A549 (cell line): ENCODE results near the gene HSD11B1L. TPM values are rescaled to one million over a fixed set of nuclear protein-coding genes. Genes with fewer than 3 reads are reported as not detected.

Experiments
- ATAC-seq, 2 experiments: fragments of 200-7000 bp in 1 of 2; fragments of >200 bp in 1 of 2; cut with Nextera tagmentation in 1 of 2; cut with Tn5 transposase in 1 of 2; 3 replicates each; pipeline versions ENCODE4 v1.8.0 to v1.9.1; 2018 to 2020; ENCODE audit warnings: mild to moderate bottlenecking in 1 of 2, moderate library complexity in 1 of 2
- CTCF ChIA-PET: fragments of 300-600 bp; sonication (Branson Sonifier 250); formaldehyde crosslinking; extraction: SDS; loops from one replicate; lab custom pipeline; 2021; ENCODE audit warnings: antibody characterized with exemption, inconsistent platforms; lab: Yijun Ruan, JAX
- POLR2A ChIA-PET: fragments of 350-600 bp; formaldehyde crosslinking; extraction: SDS; loops from one replicate; lab custom pipeline; 2021; ENCODE audit warnings: antibody characterized with exemption, inconsistent platforms; lab: Yijun Ruan, JAX
- DNase-seq, 2 experiments: peaks; one replicate each; pipeline versions ENCODE4 v3.0.0 to v3.0.0-alpha.2; 2011 to 2016; ENCODE audit warnings: low read depth in 1 of 2, low spot score in 1 of 2
- FAIRE-seq: peaks from 2 replicates; lab custom pipeline; 2011; peaks lifted over from hg19 to GRCh38; lab: Jason Lieb, UNC
- H3K27ac ChIP-seq, 2 experiments: fragments of >200 bp; sonication (Bioruptor Twin); formaldehyde crosslinking; 3 replicates each; pipeline ENCODE4 v1.5.1; 2016 to 2017
- H3K4me1 ChIP-seq: fragments of >200 bp; sonication (Bioruptor Twin); formaldehyde crosslinking; 3 replicates; pipeline ENCODE4 v1.6.1; 2016
- H3K4me2 ChIP-seq: fragments of >200 bp; sonication (Bioruptor Twin); formaldehyde crosslinking; 3 replicates; pipeline ENCODE4 v1.6.1; 2016
- H3K4me3 ChIP-seq: fragments of >200 bp; sonication (Bioruptor Twin); formaldehyde crosslinking; 3 replicates; pipeline ENCODE4 v1.5.1; 2016
- H3K9me3 ChIP-seq: fragments of >200 bp; sonication (Bioruptor Twin); formaldehyde crosslinking; 3 replicates; pipeline ENCODE4 v1.6.1; 2016
- CBX2 ChIP-seq: fragments of 200-600 bp; sonication (generic); IDR thresholded peaks from 2 replicates; pipeline ENCODE4 v1.6.1; 2016; ENCODE audit warnings: low read depth, mild to moderate bottlenecking, borderline replicate concordance
- E2F6 ChIP-seq: IDR thresholded peaks from 2 replicates; pipeline ENCODE4 v1.6.1; 2012; ENCODE audit warnings: low read depth, borderline replicate concordance
- EHF ChIP-seq: fragments of 250-450 bp; sonication (Bioruptor Pico); IDR thresholded peaks from 2 replicates; pipeline ENCODE4 v1.5.0; 2020; ENCODE audit warnings: mild to moderate bottlenecking
- EP300 ChIP-seq, 2 experiments: fragments of >200 bp; sonication (Bioruptor Twin); formaldehyde crosslinking; IDR thresholded peaks; 2 replicates in 1 of 2; 3 replicates in 1 of 2; pipeline ENCODE4 v1.6.1; 2016 to 2017
- ESRRA ChIP-seq: fragments of 150-350 bp; IDR thresholded peaks from 2 replicates; pipeline ENCODE4 v1.6.1; 2014; ENCODE audit warnings: mild to moderate bottlenecking, low read length, borderline replicate concordance
- HOXB13 ChIP-seq: fragments of 250-450 bp; sonication (Bioruptor Pico); IDR thresholded peaks from 2 replicates; pipeline ENCODE4 v1.5.0; 2020; ENCODE audit warnings: low read depth, mild to moderate bottlenecking, moderate library complexity
- NR3C1 ChIP-seq: fragments of >200 bp; sonication (Bioruptor Twin); formaldehyde crosslinking; IDR thresholded peaks from 3 replicates; pipeline ENCODE4 v1.6.1; 2017
- PHF8 ChIP-seq: fragments of 200-600 bp; sonication (generic); IDR thresholded peaks from 2 replicates; pipeline ENCODE4 v1.6.1; 2016; ENCODE audit warnings: low read depth, mild to moderate bottlenecking, antibody characterized with exemption, moderate library complexity, borderline replicate concordance
- POLR2AphosphoS2 ChIP-seq: conservative IDR thresholded peaks from 2 replicates; pipeline ENCODE4 v1.6.1; 2012; ENCODE audit warnings: low read length, improper control_type of control experiment, inconsistent platforms
- RARB ChIP-seq: fragments of 250-450 bp; sonication (Bioruptor Pico); IDR thresholded peaks from 2 replicates; pipeline ENCODE4 v1.8.0; 2021; ENCODE audit warnings: mild to moderate bottlenecking, moderate library complexity
- TFCP2L1 ChIP-seq: fragments of 250-450 bp; sonication (Bioruptor Pico); IDR thresholded peaks from 2 replicates; pipeline ENCODE4 v1.5.0; 2021; ENCODE audit warnings: mild to moderate bottlenecking
- ZC3H11A ChIP-seq: fragments of 450-650 bp; IDR thresholded peaks from 2 replicates; pipeline ENCODE4 v1.6.1; 2014; ENCODE audit warnings: antibody characterized with exemption, mild to moderate bottlenecking
- ZFP36 ChIP-seq: fragments of 450-650 bp; IDR thresholded peaks from 2 replicates; pipeline ENCODE4 v1.6.1; 2014; ENCODE audit warnings: borderline replicate concordance; ENCODE audit not compliant: partially characterized antibody
- WGBS: methylation state at CpG from one replicate; pipeline ENCODE4 v1.1.6; 2017; ENCODE audit errors: missing lambda C conversion rate; 5-methylcytosine and 5-hydroxymethylcytosine counted together
- polyA plus RNA-seq, 4 experiments: library from polyadenylated mRNA; depleted of rRNA in 3 of 4; stranded (reverse); fragments of >200 nt; fragmentation: RNase III in 1 of 4; extraction: RNeasy Plus Mini Kit Qiagen cat#74134 plus additional on column Dnase treatment in 1 of 4; gene quantifications; 2 replicates in 3 of 4; 3 replicates in 1 of 4; pipeline ENCODE4 v1.2.3, GENCODE V29; 2011 to 2017
- TF ChIP-seq, protein P1 (sequence below): fragments of 200-600 bp; sonication (generic); IDR thresholded peaks from 2 replicates; pipeline ENCODE4 v1.6.1; 2016; ENCODE audit warnings: antibody characterized with exemption, mild to moderate bottlenecking, moderate library complexity
- TF ChIP-seq, protein P2 (sequence below): fragments of 250-450 bp; sonication (Bioruptor Pico); IDR thresholded peaks from 2 replicates; pipeline ENCODE4 v1.5.0; 2021; ENCODE audit warnings: mild to moderate bottlenecking, moderate library complexity, borderline replicate concordance
- TF ChIP-seq, protein P3 (sequence below): fragments of >200 bp; sonication (Bioruptor Twin); formaldehyde crosslinking; IDR thresholded peaks from 2 replicates; pipeline ENCODE4 v1.6.1; 2016

The HSD11B1L gene
- polyA plus RNA-seq, 2 of the 4 experiments (the other 2 are of a cell fraction): 2.8 to 4.8 TPM

DNA sequence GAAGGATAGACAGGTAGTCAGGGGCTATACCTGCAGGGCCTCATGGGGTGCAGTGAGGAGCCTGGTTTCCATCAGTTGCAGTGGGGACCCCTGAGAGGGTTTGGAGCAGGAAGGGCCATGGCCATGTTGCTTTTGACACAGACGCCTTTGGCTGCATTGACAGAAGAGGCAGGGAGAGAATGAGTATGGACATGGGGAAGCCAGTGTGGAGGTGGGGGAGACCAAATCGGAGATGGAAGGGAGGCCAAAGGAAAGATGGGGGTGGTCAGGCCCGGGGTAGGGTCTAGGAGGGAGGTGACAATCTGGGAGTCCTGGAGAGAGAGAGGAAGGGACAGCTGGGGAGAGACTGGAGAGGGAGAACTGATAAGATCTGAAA lies 1.3 kb downstream of the HSD11B1L start:
- WGBS: 50% methylated on average over 3 of the region's 3 CpGs
- peaks cover 9% of the 10 kb centered on the region; the same call in 1 of the 3 replicates for H3K4me1 ChIP-seq
- DNase-seq: no peak
- no peak overlapping the region for H3K4me3 ChIP-seq
- H3K27ac ChIP-seq: no peak overlapping the region
- TF ChIP-seq ESRRA: no peak
- no peak for TF ChIP-seq EHF (CRISPR knock-in tag)
- TF ChIP-seq PHF8: no peak
- TF ChIP-seq CBX2: no peak
- TF ChIP-seq, protein P1, sequence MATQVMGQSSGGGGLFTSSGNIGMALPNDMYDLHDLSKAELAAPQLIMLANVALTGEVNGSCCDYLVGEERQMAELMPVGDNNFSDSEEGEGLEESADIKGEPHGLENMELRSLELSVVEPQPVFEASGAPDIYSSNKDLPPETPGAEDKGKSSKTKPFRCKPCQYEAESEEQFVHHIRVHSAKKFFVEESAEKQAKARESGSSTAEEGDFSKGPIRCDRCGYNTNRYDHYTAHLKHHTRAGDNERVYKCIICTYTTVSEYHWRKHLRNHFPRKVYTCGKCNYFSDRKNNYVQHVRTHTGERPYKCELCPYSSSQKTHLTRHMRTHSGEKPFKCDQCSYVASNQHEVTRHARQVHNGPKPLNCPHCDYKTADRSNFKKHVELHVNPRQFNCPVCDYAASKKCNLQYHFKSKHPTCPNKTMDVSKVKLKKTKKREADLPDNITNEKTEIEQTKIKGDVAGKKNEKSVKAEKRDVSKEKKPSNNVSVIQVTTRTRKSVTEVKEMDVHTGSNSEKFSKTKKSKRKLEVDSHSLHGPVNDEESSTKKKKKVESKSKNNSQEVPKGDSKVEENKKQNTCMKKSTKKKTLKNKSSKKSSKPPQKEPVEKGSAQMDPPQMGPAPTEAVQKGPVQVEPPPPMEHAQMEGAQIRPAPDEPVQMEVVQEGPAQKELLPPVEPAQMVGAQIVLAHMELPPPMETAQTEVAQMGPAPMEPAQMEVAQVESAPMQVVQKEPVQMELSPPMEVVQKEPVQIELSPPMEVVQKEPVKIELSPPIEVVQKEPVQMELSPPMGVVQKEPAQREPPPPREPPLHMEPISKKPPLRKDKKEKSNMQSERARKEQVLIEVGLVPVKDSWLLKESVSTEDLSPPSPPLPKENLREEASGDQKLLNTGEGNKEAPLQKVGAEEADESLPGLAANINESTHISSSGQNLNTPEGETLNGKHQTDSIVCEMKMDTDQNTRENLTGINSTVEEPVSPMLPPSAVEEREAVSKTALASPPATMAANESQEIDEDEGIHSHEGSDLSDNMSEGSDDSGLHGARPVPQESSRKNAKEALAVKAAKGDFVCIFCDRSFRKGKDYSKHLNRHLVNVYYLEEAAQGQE: no peak
- no peak for TF ChIP-seq POLR2AphosphoS2
- no peak for TF ChIP-seq E2F6
- TF ChIP-seq, protein P2, sequence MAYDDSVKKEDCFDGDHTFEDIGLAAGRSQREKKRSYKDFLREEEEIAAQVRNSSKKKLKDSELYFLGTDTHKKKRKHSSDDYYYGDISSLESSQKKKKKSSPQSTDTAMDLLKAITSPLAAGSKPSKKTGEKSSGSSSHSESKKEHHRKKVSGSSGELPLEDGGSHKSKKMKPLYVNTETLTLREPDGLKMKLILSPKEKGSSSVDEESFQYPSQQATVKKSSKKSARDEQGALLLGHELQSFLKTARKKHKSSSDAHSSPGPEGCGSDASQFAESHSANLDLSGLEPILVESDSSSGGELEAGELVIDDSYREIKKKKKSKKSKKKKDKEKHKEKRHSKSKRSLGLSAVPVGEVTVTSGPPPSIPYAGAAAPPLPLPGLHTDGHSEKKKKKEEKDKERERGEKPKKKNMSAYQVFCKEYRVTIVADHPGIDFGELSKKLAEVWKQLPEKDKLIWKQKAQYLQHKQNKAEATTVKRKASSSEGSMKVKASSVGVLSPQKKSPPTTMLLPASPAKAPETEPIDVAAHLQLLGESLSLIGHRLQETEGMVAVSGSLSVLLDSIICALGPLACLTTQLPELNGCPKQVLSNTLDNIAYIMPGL (CRISPR knock-in tag): no peak
- no peak for TF ChIP-seq ZC3H11A
- no peak for TF ChIP-seq NR3C1
- TF ChIP-seq TFCP2L1: no peak
- no peak for TF ChIP-seq ZFP36
- no peak for TF ChIP-seq EP300 (IDR thresholded peaks at IDR 0.05)
- H3K9me3 ChIP-seq: no peaks in the 10 kb centered on the region
- POLR2A ChIA-PET: interaction anchor here (0.6 kb wide), 1 partner anchor 22 kb away, joined by 4 read pairs; no protein-coding TSS in a partner anchor
- no peak overlapping the region for H3K4me2 ChIP-seq
- ATAC-seq: no peak
- FAIRE-seq: no peak
- CTCF ChIA-PET: interaction anchor here (0.8 to 1.9 kb wide), 2 partner anchors 8 to 38 kb away, joined by 4 read pairs; partner anchors contain the start of genes LONP1 and RPL36

GRCh38 chr19:5683177-5683886 lies 2.5 kb downstream of the HSD11B1L start:
- ChIA-PET POLR2A (no interaction called here), CTCF (interaction anchor here (1.9 kb wide), 1 partner anchor 37 kb away, joined by 4 read pairs; the partner anchor contains the start of gene LONP1)
- DNase-seq (no peak), ATAC-seq (no peak), FAIRE-seq (no peak)
- H3K4me3 ChIP-seq: no peak overlapping the region
- 76% methylated on average over 9 of the region's 10 CpGs for WGBS
- TF ChIP-seq, protein P3, sequence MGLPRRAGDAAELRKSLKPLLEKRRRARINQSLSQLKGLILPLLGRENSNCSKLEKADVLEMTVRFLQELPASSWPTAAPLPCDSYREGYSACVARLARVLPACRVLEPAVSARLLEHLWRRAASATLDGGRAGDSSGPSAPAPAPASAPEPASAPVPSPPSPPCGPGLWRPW: no peak
- TF ChIP-seq EP300 (IDR thresholded peaks at IDR 0.05): no peak
- TF ChIP-seq RARB (CRISPR knock-in tag): no peak
- no peak for TF ChIP-seq HOXB13 (CRISPR knock-in tag)
- H3K4me1 ChIP-seq: peaks cover 9% of the 10 kb centered on the region; the same call in 1 of the 3 replicates
- H3K27ac ChIP-seq: no peak overlapping the region
- H3K9me3 ChIP-seq: no peaks in the 10 kb centered on the region
- no peak overlapping the region for H3K4me2 ChIP-seq
